ENCODE results near the gene SERGEF. TPM values are rescaled to one million over a fixed set of nuclear protein-coding genes. Genes with fewer than 3 reads are reported as not detected.

Gene SERGEF
- total and polyA plus RNA-seq, 2 of the 4 experiments (the other 2 are of a cell fraction): 12.2 to 18.1 TPM

DNA sequence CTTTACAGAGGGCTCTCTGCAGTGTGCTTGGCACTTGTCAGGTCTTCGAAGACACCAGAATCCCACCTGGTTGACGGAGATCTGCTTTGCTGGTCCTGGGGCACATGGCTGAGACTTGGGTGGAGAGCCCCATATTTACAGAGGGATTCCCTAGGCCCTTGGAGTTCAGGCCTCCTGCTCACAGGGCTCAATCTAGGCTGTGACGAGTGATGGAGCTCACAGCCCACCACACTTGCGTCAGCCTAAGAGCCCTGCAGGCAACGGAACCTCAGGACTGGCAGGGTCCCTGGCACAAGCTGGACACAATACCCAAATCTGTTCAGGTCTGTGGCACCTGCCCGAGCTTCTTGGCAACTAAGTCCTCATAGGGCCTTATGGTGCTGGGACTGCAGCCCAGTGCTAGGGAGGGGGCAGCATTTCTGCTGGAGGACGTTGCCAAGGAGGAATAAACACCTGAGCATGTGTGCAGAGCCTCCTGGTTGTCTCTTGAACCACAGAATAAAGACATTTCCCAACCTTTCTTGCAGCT lies 219.1 kb downstream of the SERGEF start:
- no peaks in the 10 kb centered on the region for H4K20me1 ChIP-seq (ENCODE audit: insufficient read depth, low read length)
- H4K91ac ChIP-seq (ENCODE audit: insufficient read depth, low read depth, low read length): no peak overlapping the region
- H3K27me3 ChIP-seq (ENCODE audit: control insufficient read depth, insufficient read depth, low read length): no peaks in the 10 kb centered on the region
- H3K4me2 ChIP-seq (ENCODE audit: low read depth, low read length): no peak overlapping the region
- H3K14ac ChIP-seq (replicated peaks; ENCODE audit: low read depth, low read length): no peak overlapping the region
- peaks cover 2% of the 10 kb centered on the region; the same call in 1 of the 2 replicates for H3K4me1 ChIP-seq (ENCODE audit: control insufficient read depth, insufficient read depth, low read length)
- peaks cover 0 to 6% of the 10 kb centered on the region in 2 experiments; a peak in 1 of 4 replicates for H3K79me1 ChIP-seq (ENCODE audit: low read depth in 1 of 2, low read length in 2 of 2)
- no peak overlapping the region for H4K5ac ChIP-seq (ENCODE audit: low read depth, low read length)
- no peak overlapping the region for H2AK5ac ChIP-seq (ENCODE audit: low read depth, low read length)
- ChIA-PET POLR2A (ENCODE audit: unreplicated experiment) (no interaction called here), CTCF (no interaction called here)
- H2BK20ac ChIP-seq (ENCODE audit: low read depth, low read length): no peak overlapping the region
- WGBS, 2 experiments (ENCODE audit: extremely low coverage in 2 of 2, insufficient read length in 1 of 2): 70% methylated on average over 2 of the region's 7 CpGs; no CpG with 5 or more reads in 1 of the 2 experiments
- ATAC-seq (ENCODE audit: low read depth) (no peak), DNase-seq (no peak)
- no peaks in the 10 kb centered on the region for H3K9me3 ChIP-seq (ENCODE audit: control insufficient read depth, insufficient read depth, low read length)
- H3K23ac ChIP-seq (ENCODE audit: low read depth, low read length): no peak overlapping the region
- H2BK15ac ChIP-seq (ENCODE audit: low read depth, low read length): no peak overlapping the region
- no peak overlapping the region for H2AFZ ChIP-seq (replicated peaks; ENCODE audit: low read length, poor library complexity)
- in situ Hi-C loops (cut with MboI; ENCODE audit: low sequenced_read_pairs) (no loop called here), dilution Hi-C loops (cut with HindIII; ENCODE audit: low sequenced_read_pairs, unreplicated experiment) (no loop called here), intact Hi-C loops (cut with micrococcal nuclease) (no loop called here)
- H4K8ac ChIP-seq (ENCODE audit: low read depth in 2 of 2, low read length in 2 of 2): no peak overlapping the region
- TF ChIP-seq SMC3 (IDR thresholded peaks at IDR 0.05; ENCODE audit: low read depth, low read length): no peak
- TF ChIP-seq BHLHE40 (IDR thresholded peaks at IDR 0.05; ENCODE audit: low read depth, low read length): no peak
- no peak for TF ChIP-seq NFE2L2 (IDR thresholded peaks at IDR 0.05; ENCODE audit: low read depth, low read length)
- TF ChIP-seq, protein P1, sequence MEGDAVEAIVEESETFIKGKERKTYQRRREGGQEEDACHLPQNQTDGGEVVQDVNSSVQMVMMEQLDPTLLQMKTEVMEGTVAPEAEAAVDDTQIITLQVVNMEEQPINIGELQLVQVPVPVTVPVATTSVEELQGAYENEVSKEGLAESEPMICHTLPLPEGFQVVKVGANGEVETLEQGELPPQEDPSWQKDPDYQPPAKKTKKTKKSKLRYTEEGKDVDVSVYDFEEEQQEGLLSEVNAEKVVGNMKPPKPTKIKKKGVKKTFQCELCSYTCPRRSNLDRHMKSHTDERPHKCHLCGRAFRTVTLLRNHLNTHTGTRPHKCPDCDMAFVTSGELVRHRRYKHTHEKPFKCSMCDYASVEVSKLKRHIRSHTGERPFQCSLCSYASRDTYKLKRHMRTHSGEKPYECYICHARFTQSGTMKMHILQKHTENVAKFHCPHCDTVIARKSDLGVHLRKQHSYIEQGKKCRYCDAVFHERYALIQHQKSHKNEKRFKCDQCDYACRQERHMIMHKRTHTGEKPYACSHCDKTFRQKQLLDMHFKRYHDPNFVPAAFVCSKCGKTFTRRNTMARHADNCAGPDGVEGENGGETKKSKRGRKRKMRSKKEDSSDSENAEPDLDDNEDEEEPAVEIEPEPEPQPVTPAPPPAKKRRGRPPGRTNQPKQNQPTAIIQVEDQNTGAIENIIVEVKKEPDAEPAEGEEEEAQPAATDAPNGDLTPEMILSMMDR (conservative IDR thresholded peaks at IDR 0.05; ENCODE audit: low read depth, low read length): no peak
- TF ChIP-seq, protein P2, sequence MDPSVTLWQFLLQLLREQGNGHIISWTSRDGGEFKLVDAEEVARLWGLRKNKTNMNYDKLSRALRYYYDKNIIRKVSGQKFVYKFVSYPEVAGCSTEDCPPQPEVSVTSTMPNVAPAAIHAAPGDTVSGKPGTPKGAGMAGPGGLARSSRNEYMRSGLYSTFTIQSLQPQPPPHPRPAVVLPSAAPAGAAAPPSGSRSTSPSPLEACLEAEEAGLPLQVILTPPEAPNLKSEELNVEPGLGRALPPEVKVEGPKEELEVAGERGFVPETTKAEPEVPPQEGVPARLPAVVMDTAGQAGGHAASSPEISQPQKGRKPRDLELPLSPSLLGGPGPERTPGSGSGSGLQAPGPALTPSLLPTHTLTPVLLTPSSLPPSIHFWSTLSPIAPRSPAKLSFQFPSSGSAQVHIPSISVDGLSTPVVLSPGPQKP (IDR thresholded peaks at IDR 0.05; ENCODE audit: borderline replicate concordance, low read depth, low read length): no peak
- TF ChIP-seq MXI1 (IDR thresholded peaks at IDR 0.05; ENCODE audit: borderline replicate concordance, low read depth, low read length): no peak
- no peak for TF ChIP-seq CEBPB (IDR thresholded peaks at IDR 0.05; ENCODE audit: low read depth, low read length)
- no peak for TF ChIP-seq CHD1 (IDR thresholded peaks at IDR 0.05; ENCODE audit: low read depth, low read length)
- TF ChIP-seq FOS (IDR thresholded peaks at IDR 0.05; ENCODE audit: low read depth, low read length): no peak
- TF ChIP-seq POLR2A (IDR thresholded peaks at IDR 0.05; ENCODE audit: low read depth, low read length): no peak
- no peak for TF ChIP-seq RFX5 (IDR thresholded peaks at IDR 0.05; ENCODE audit: low read depth, low read length)
- TF ChIP-seq, protein P3, sequence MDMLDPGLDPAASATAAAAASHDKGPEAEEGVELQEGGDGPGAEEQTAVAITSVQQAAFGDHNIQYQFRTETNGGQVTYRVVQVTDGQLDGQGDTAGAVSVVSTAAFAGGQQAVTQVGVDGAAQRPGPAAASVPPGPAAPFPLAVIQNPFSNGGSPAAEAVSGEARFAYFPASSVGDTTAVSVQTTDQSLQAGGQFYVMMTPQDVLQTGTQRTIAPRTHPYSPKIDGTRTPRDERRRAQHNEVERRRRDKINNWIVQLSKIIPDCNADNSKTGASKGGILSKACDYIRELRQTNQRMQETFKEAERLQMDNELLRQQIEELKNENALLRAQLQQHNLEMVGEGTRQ (IDR thresholded peaks at IDR 0.05; ENCODE audit: low read depth, low read length): no peak
- TF ChIP-seq MAFK (IDR thresholded peaks at IDR 0.05; ENCODE audit: low read depth, low read length): no peak
- TF ChIP-seq RCOR1 (IDR thresholded peaks at IDR 0.05; ENCODE audit: insufficient replicate concordance, low read length): no peak
- TF ChIP-seq MAZ (IDR thresholded peaks at IDR 0.05; ENCODE audit: borderline replicate concordance, low read depth, low read length): no peak
- no peak for TF ChIP-seq RAD21 (IDR thresholded peaks at IDR 0.05; ENCODE audit: low read length)
- no peak overlapping the region for H3K9ac ChIP-seq (ENCODE audit: low read depth, low read length)
- H2BK120ac ChIP-seq (ENCODE audit: low read depth, low read length): no peak overlapping the region
- H3K18ac ChIP-seq (ENCODE audit: low read depth, low read length): no peak overlapping the region
- no peak overlapping the region for H3K56ac ChIP-seq (ENCODE audit: extremely low read depth, insufficient read depth, low read length)
- H3K27ac ChIP-seq (ENCODE audit: insufficient read depth, low read length): no peak overlapping the region
- H3K4me3 ChIP-seq (ENCODE audit: insufficient read depth, low read depth, low read length): no peak overlapping the region
- H3K4ac ChIP-seq (ENCODE audit: low read depth, low read length): no peak overlapping the region
- no peak overlapping the region for H2AK9ac ChIP-seq (replicated peaks; ENCODE audit: low read depth, low read length, poor library complexity)
- no peaks in the 10 kb centered on the region for H3K36me3 ChIP-seq (ENCODE audit: control insufficient read depth, insufficient read depth, low read length)
- no TSS peak for BruUV-seq (replicated peaks)
- H3K9me1 ChIP-seq (ENCODE audit: insufficient read depth, low read length): peaks cover 11% of the 10 kb centered on the region
- no peak overlapping the region for H2BK5ac ChIP-seq (ENCODE audit: low read depth, low read length, poor library complexity, severe bottlenecking)

Data from IMR-90 (cell line).